ENCODE results near the gene SCARF2. TPM values are rescaled to one million over a fixed set of nuclear protein-coding genes. Genes with fewer than 3 reads are reported as not detected.
"Not testable (repeated sequence)": the region's sequence is repeated elsewhere in the genome, so short reads cannot be mapped to it uniquely, and the experiment has no call there.

The SCARF2 gene
- total RNA-seq, 1 donor from 2014 or later: 23.4 TPM

DNA sequence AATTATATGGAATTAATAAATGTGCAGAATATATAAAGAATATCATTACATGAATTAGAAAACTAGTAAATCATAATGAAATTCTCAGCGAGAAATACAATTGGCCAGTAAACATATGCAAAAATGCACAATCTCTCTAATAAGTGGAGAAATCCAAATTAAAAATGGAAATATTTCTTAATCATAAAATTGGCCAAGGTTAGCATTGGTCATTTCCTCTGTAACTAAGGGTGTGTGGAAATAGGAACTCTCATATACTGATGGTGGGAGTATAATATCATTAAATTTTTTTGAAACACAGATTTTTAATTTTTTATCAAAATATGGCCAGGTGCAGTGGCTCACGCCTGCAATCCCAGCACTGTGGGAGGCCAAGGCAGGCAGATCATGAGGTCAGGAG is 51.3 kb downstream of the SCARF2 start:
- TF ChIP-seq, protein P1, sequence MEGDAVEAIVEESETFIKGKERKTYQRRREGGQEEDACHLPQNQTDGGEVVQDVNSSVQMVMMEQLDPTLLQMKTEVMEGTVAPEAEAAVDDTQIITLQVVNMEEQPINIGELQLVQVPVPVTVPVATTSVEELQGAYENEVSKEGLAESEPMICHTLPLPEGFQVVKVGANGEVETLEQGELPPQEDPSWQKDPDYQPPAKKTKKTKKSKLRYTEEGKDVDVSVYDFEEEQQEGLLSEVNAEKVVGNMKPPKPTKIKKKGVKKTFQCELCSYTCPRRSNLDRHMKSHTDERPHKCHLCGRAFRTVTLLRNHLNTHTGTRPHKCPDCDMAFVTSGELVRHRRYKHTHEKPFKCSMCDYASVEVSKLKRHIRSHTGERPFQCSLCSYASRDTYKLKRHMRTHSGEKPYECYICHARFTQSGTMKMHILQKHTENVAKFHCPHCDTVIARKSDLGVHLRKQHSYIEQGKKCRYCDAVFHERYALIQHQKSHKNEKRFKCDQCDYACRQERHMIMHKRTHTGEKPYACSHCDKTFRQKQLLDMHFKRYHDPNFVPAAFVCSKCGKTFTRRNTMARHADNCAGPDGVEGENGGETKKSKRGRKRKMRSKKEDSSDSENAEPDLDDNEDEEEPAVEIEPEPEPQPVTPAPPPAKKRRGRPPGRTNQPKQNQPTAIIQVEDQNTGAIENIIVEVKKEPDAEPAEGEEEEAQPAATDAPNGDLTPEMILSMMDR (conservative IDR thresholded peaks at IDR 0.05): no peak
- peaks cover 24% of the 10 kb centered on the region for H3K27me3 Mint-ChIP-seq (ENCODE audit: low read depth)
- H3K27ac Mint-ChIP-seq (ENCODE audit: unreplicated experiment): no peak overlapping the region
- no peaks in the 10 kb centered on the region for H3K9me3 Mint-ChIP-seq
- H3K4me1 Mint-ChIP-seq: no peaks in the 10 kb centered on the region
- no peak overlapping the region for H3K4me3 Mint-ChIP-seq
- no peak for DNase-seq (ENCODE audit: low read depth, low spot score)
- H3K36me3 Mint-ChIP-seq (ENCODE audit: low read depth): no peaks in the 10 kb centered on the region

DNA sequence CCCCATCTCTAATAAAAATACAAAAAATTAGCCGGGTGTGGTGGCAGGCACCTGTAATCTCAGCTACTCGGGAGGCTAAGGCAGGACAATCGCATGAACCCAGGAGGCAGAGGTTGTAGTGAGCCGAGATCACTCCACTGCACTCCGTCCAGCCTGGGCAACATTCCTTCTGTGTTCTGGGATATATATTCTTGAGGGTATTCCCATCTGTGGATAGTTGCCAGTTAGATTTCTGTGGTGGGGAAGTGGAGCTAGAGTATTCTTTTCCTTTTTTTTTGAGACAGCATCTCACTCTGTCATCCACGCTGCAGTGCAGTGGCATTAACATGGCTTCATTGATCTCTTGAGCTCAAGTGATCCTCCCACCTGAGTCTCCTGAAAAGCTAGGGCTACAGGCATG is 52.8 kb downstream of the SCARF2 start:
- no peaks in the 10 kb centered on the region for H3K4me1 Mint-ChIP-seq
- H3K27ac Mint-ChIP-seq (ENCODE audit: unreplicated experiment): no peak overlapping the region
- no peak overlapping the region for H3K4me3 Mint-ChIP-seq
- TF ChIP-seq, protein P1 (conservative IDR thresholded peaks at IDR 0.05): no peak
- no peaks in the 10 kb centered on the region for H3K36me3 Mint-ChIP-seq (ENCODE audit: low read depth)
- DNase-seq (ENCODE audit: low read depth, low spot score): no peak
- H3K9me3 Mint-ChIP-seq: no peaks in the 10 kb centered on the region
- peaks cover 30% of the 10 kb centered on the region for H3K27me3 Mint-ChIP-seq (ENCODE audit: low read depth)

DNA sequence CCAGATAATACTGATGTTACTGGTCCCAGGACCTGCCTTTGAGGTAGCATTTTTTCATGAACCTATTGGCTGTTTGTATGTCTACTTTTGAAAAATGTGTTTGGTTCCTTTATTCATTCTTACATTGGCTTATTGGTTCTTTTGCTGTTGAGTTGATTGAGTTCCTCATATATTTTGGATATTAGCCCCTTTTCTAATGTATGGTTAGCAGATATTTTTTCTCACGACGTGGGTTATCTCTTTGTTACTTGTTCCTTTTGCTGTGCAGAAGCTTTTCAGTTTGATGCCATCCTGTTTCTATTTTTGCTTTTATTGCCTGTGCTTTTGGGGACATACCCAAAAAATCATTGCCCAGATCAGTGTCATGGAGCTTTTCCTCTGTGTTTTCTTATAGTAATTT is 53.5 kb downstream of the SCARF2 start:
- no peaks in the 10 kb centered on the region for H3K4me1 Mint-ChIP-seq

DNA sequence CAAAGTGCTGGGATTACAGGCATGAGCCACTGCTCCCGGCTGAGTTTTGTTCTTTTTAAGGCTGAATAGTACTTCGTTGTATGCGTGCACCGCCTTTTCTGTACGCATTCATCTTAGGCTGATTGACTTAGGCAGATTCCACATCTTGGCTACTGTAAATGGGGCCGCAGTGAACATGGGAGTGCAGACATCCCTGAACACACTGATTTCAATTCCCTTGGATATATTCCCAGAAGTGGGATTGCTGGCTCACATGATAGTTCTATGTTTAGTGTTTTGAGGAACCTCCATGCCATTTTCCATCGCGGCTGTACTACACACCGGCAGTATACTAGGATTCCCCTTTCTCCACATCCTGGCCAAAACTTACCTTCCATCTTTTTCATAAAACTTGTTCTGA is 54.1 kb downstream of the SCARF2 start:
- no peaks in the 10 kb centered on the region for H3K9me3 Mint-ChIP-seq
- H3K27ac Mint-ChIP-seq (ENCODE audit: unreplicated experiment): no peak overlapping the region
- no peaks in the 10 kb centered on the region for H3K4me1 Mint-ChIP-seq
- peaks cover 30% of the 10 kb centered on the region for H3K27me3 Mint-ChIP-seq (ENCODE audit: low read depth)
- no peak overlapping the region for H3K4me3 Mint-ChIP-seq
- DNase-seq (ENCODE audit: low read depth, low spot score): no peak
- no peaks in the 10 kb centered on the region for H3K36me3 Mint-ChIP-seq (ENCODE audit: low read depth)
- TF ChIP-seq, protein P1 (conservative IDR thresholded peaks at IDR 0.05): no peak

More for the DNA sequence above, 53.5 kb downstream of the SCARF2 start:
- no peaks in the 10 kb centered on the region for H3K9me3 Mint-ChIP-seq
- DNase-seq (ENCODE audit: low read depth, low spot score): no peak
- TF ChIP-seq, protein P1 (conservative IDR thresholded peaks at IDR 0.05): no peak
- H3K27ac Mint-ChIP-seq (ENCODE audit: unreplicated experiment): no peak overlapping the region
- no peak overlapping the region for H3K4me3 Mint-ChIP-seq
- H3K27me3 Mint-ChIP-seq (ENCODE audit: low read depth): peaks cover 30% of the 10 kb centered on the region
- no peaks in the 10 kb centered on the region for H3K36me3 Mint-ChIP-seq (ENCODE audit: low read depth)

DNA sequence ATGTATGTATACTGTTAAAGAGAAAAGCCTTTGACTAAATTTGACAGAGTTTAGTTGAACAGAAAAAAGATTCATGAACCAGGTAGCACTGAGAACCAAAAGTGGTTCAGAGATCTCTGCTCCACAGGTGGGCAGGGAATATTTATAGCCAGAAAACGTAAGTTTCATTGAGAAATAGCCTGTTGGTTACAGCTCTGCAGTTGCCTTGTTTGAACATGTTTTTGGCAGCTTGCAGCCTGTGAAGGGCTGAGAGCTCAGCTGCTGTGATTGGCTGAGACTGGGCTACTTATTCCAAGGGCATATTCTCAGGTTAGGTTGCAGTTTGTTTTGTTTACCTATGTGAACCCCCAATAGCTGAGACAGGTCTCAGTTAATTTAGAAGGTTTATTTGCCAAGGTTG is 57.1 kb downstream of the SCARF2 start:
- Mint-ChIP-seq H3K27ac (ENCODE audit: unreplicated experiment) (no peak overlapping the region), H3K4me1 (no peaks in the 10 kb centered on the region), H3K9me3 (no peaks in the 10 kb centered on the region), H3K27me3 (ENCODE audit: low read depth) (peaks cover 21% of the 10 kb centered on the region), H3K36me3 (ENCODE audit: low read depth) (no peaks in the 10 kb centered on the region), H3K4me3 (no peak overlapping the region)
- DNase-seq (ENCODE audit: low read depth, low spot score): no peak
- TF ChIP-seq, protein P1 (conservative IDR thresholded peaks at IDR 0.05): no peak

DNA sequence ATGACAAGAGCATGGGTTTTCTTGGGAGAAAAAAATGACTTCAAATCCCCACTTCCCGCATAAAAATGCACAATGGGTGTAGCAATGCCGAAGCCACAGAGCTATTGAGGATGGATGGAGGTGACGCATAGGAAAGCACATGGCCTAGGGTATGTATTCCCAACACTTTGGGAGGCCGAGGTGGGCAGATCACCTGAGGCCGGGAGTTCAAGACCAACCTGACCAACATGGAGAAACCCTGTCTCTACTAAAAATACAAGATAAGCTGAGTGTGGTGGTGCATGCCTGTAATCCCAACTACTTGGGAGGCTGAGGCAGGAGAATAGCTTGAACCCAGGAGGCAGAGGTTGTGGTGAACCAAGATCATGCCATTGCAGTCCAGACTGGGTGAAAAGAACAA is 58.9 kb downstream of the SCARF2 start:
- not testable (repeated sequence) for H3K4me3 Mint-ChIP-seq; H3K27ac Mint-ChIP-seq (ENCODE audit: unreplicated experiment); H3K4me1 Mint-ChIP-seq; DNase-seq (ENCODE audit: low read depth, low spot score); H3K36me3 Mint-ChIP-seq (ENCODE audit: low read depth); H3K9me3 Mint-ChIP-seq
- peaks cover 16% of the 10 kb centered on the region for H3K27me3 Mint-ChIP-seq (ENCODE audit: low read depth)

All from neural crest cell (in vitro differentiated cells).